Heart left ventricle (tissue), 13 donors: Measurements from ENCODE around the gene STAG1.

Experiments
- POLR2A ChIP-seq, 2 donors: fragments of 450-650 bp; IDR thresholded peaks; one replicate each; pipeline ENCODE4 v1.6.1; 2017; ENCODE audit warnings: antibody characterized with exemption in 2 of 2, mild to moderate bottlenecking in 2 of 2, moderate library complexity in 2 of 2
- TF ChIP-seq, protein P1 (sequence below), 12 donors: fragments of 200-600 bp; sonication (generic) in 4 of 12; IDR thresholded peaks; one replicate each; pipeline versions ENCODE4 v1.5.0 to v1.8.0; 2018 to 2022; ENCODE audit warnings: antibody characterized with exemption in 12 of 12, mild to moderate bottlenecking in 5 of 12
- donor health status: ischemic (EF 13 %, LVEDD 7.1; RV severe dilation, severe dysfunction).
- donor health status: DM: no; HTN: yes; CAD: no.
- donor health status: DM: no; HTN: no; CAD: no.
- donor health status: ischemic (EF 25% LVEDD 6.9; RV normal size, moderate dysfunction).
- donor health status: ischemic (EF 25% LVEDD 5.7; RV mildly dilated, moderate dysfunction).
- donor health status: ischemic (EF 35%, LVEDD 5.7; RV mildly dilated, moderate dysfunction).
- donor health status: nonischemic (EF 11% LVEDD 7.7; RV severe dilation, severe dysfunction).
- donor health status: DM: yes; HTN: yes; CAD: no.
- donor health status: PGD.
- donor health status: ischemic (EF 29% LVEDD 5.4; RV normal size, mild dysfunction).
- donor health status: nonischemic (EF 23%, LVEDD 6.1; RV moderate dilation, normal function).

- TF ChIP-seq, protein P1, sequence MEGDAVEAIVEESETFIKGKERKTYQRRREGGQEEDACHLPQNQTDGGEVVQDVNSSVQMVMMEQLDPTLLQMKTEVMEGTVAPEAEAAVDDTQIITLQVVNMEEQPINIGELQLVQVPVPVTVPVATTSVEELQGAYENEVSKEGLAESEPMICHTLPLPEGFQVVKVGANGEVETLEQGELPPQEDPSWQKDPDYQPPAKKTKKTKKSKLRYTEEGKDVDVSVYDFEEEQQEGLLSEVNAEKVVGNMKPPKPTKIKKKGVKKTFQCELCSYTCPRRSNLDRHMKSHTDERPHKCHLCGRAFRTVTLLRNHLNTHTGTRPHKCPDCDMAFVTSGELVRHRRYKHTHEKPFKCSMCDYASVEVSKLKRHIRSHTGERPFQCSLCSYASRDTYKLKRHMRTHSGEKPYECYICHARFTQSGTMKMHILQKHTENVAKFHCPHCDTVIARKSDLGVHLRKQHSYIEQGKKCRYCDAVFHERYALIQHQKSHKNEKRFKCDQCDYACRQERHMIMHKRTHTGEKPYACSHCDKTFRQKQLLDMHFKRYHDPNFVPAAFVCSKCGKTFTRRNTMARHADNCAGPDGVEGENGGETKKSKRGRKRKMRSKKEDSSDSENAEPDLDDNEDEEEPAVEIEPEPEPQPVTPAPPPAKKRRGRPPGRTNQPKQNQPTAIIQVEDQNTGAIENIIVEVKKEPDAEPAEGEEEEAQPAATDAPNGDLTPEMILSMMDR (IDR thresholded peaks at IDR 0.05), result no peak
- no peak for TF ChIP-seq POLR2A (IDR thresholded peaks at IDR 0.05)
These were observed 458.0 kb downstream of the STAG1 start for GRCh38 chr3:136294176-136294575.
